H1 (cell line): ENCODE measurements around the gene SLC17A5. TPM values are rescaled to one million over a fixed set of nuclear protein-coding genes. Genes with fewer than 3 reads are reported as not detected.

ENCODE experiments used
- CTCF ChIA-PET: fragments of 300-600 bp; sonication (Branson Sonifier 250); formaldehyde crosslinking; loops from one replicate; lab custom pipeline; 2021; ENCODE audit not compliant: partially characterized antibody; lab: Charles Lee
- POLR2A ChIA-PET: fragments of 300-600 bp; sonication (Branson Sonifier 250); formaldehyde crosslinking; loops from one replicate; lab custom pipeline; 2021; ENCODE audit warnings: inconsistent platforms; ENCODE audit not compliant: partially characterized antibody; lab: Charles Lee
- DNase-seq, 2 experiments: peaks; one replicate each; pipeline versions ENCODE4 v3.0.0 to v3.0.0-alpha.2; 2010 to 2022; ENCODE audit warnings: low spot score in 2 of 2, low read depth in 1 of 2, mixed read lengths in 1 of 2
- FAIRE-seq: peaks from 2 replicates; lab custom pipeline; 2011; peaks lifted over from hg19 to GRCh38; lab: Jason Lieb, UNC
- H2AFZ ChIP-seq: 2 replicates; pipeline ENCODE4 v1.8.1; 2012; ENCODE audit warnings: low read length, inconsistent platforms
- H2AK5ac ChIP-seq: 2 replicates; pipeline ENCODE4 v1.6.1; 2013; ENCODE audit warnings: low read depth, low read length
- H2BK120ac ChIP-seq: replicated peaks from 2 replicates; pipeline ENCODE3; 2013; ENCODE audit warnings: low read depth, low read length, inconsistent platforms
- H2BK12ac ChIP-seq: 2 replicates; pipeline ENCODE4 v1.6.1; 2013; ENCODE audit warnings: low read depth, low read length
- H2BK15ac ChIP-seq: 2 replicates; pipeline ENCODE4 v1.6.1; 2013; ENCODE audit warnings: low read length
- H2BK20ac ChIP-seq: 2 replicates; pipeline ENCODE4 v1.6.1; 2013; ENCODE audit warnings: low read length
- H2BK5ac ChIP-seq: 2 replicates; pipeline ENCODE4 v1.6.1; 2013; ENCODE audit warnings: low read depth, low read length
- H3K14ac ChIP-seq: 2 replicates; pipeline ENCODE4 v1.6.1; 2013; ENCODE audit warnings: inconsistent platforms; ENCODE audit not compliant: insufficient read length
- H3K18ac ChIP-seq: 2 replicates; pipeline ENCODE4 v1.6.1; 2013; ENCODE audit warnings: low read length; ENCODE audit errors: extremely low read depth
- H3K23ac ChIP-seq: 2 replicates; pipeline ENCODE4 v1.6.1; 2013; ENCODE audit warnings: inconsistent platforms; ENCODE audit not compliant: insufficient read length
- H3K23me2 ChIP-seq: 2 replicates; pipeline ENCODE4 v1.6.1; 2013; ENCODE audit warnings: low read depth, low read length
- H3K27ac ChIP-seq: 2 replicates; pipeline ENCODE4 v1.6.1; 2011; ENCODE audit warnings: low read depth, low read length, inconsistent platforms
- H3K27me3 ChIP-seq, 4 experiments: replicated peaks in 1 of 4; 1 replicate in 1 of 4; 2 replicates in 3 of 4; pipeline versions ENCODE4 v1.6.1 to v1.8.1; 2011 to 2013; ENCODE audit warnings: low read length in 3 of 4, mild to moderate bottlenecking in 3 of 4, inconsistent platforms in 2 of 4, mixed read lengths in 2 of 4, moderate library complexity in 1 of 4; ENCODE audit not compliant: control insufficient read depth in 3 of 4, insufficient read depth in 3 of 4; ENCODE audit errors: extremely low read depth in 1 of 4
- H3K36me3 ChIP-seq, 4 experiments: 2 replicates each; pipeline versions ENCODE4 v1.6.1 to v1.8.1; 2011 to 2013; ENCODE audit warnings: mild to moderate bottlenecking in 4 of 4, low read length in 3 of 4, moderate library complexity in 2 of 4, control low read depth in 1 of 4, inconsistent platforms in 1 of 4; ENCODE audit not compliant: insufficient read depth in 4 of 4, control insufficient read depth in 2 of 4
- H3K4ac ChIP-seq: replicated peaks from 2 replicates; pipeline ENCODE3; 2013; ENCODE audit warnings: low read length, low read depth, mixed read lengths, inconsistent platforms; ENCODE audit not compliant: insufficient read length
- H3K4me1 ChIP-seq, 4 experiments: replicated peaks in 1 of 4; 1 replicate in 1 of 4; 2 replicates in 3 of 4; pipeline versions ENCODE4 v1.6.1 to v1.8.1; 2011 to 2013; ENCODE audit warnings: low read length in 3 of 4, inconsistent platforms in 2 of 4, mixed read lengths in 1 of 4; ENCODE audit not compliant: insufficient read depth in 4 of 4, control insufficient read depth in 3 of 4
- H3K4me2 ChIP-seq, 2 experiments: 2 replicates each; pipeline versions ENCODE4 v1.6.1 to v1.8.1; 2011 to 2013; ENCODE audit warnings: low read depth in 2 of 2, low read length in 2 of 2, control low read depth in 1 of 2, inconsistent platforms in 1 of 2, mild to moderate bottlenecking in 1 of 2; ENCODE audit not compliant: insufficient read depth in 1 of 2
- H3K4me3 ChIP-seq, 4 experiments: fragments of 200-600, 300-600 bp in 1 of 4; sonication (generic), shearing (Covaris generic), sonication (Bioruptor Twin) in 1 of 4; 2 replicates each; pipeline versions ENCODE4 v1.5.1 to v1.8.1; 2011 to 2016; ENCODE audit warnings: low read length in 4 of 4, low read depth in 3 of 4, control low read depth in 2 of 4, inconsistent platforms in 2 of 4, mild to moderate bottlenecking in 2 of 4, mixed read lengths in 1 of 4, moderate library complexity in 1 of 4; ENCODE audit not compliant: insufficient read depth in 2 of 4; ENCODE audit errors: extremely low read depth in 1 of 4
- H3K56ac ChIP-seq: replicated peaks from 2 replicates; pipeline ENCODE3; 2013; ENCODE audit warnings: low read depth, mild to moderate bottlenecking, mixed read lengths, low read length, inconsistent platforms; ENCODE audit not compliant: insufficient read length
- H3K79me1 ChIP-seq: 2 replicates; pipeline ENCODE4 v1.6.1; 2013; ENCODE audit warnings: low read depth, low read length, control low read depth
- H3K79me2 ChIP-seq, 2 experiments: 2 replicates each; pipeline versions ENCODE4 v1.6.1 to v1.8.1; 2012 to 2013; ENCODE audit warnings: low read length in 2 of 2, mild to moderate bottlenecking in 2 of 2, inconsistent platforms in 1 of 2; ENCODE audit not compliant: insufficient read depth in 2 of 2, control insufficient read depth in 1 of 2
- H3K9ac ChIP-seq, 4 experiments: replicated peaks in 1 of 4; 1 replicate in 1 of 4; 2 replicates in 3 of 4; pipeline versions ENCODE4 v1.6.1 to v1.8.1; 2011 to 2013; ENCODE audit warnings: low read depth in 3 of 4, low read length in 3 of 4, control low read depth in 2 of 4, mild to moderate bottlenecking in 2 of 4, moderate library complexity in 2 of 4, inconsistent platforms in 1 of 4; ENCODE audit errors: extremely low read depth in 1 of 4
- H3K9me3 ChIP-seq, 2 experiments: 2 replicates each; pipeline versions ENCODE4 v1.6.1 to v1.8.1; 2012 to 2013; ENCODE audit warnings: mild to moderate bottlenecking in 2 of 2, moderate library complexity in 2 of 2, control low read depth in 1 of 2, inconsistent platforms in 1 of 2, low read depth in 1 of 2, low read length in 1 of 2, mixed read lengths in 1 of 2; ENCODE audit not compliant: insufficient read depth in 2 of 2
- H4K20me1 ChIP-seq, 2 experiments: replicated peaks in 1 of 2; 2 replicates each; pipeline versions ENCODE3 to v1.8.1; 2011 to 2013; ENCODE audit warnings: inconsistent platforms in 2 of 2, low read length in 2 of 2, mild to moderate bottlenecking in 1 of 2; ENCODE audit not compliant: insufficient read depth in 2 of 2, control insufficient read depth in 1 of 2
- H4K5ac ChIP-seq: 2 replicates; pipeline ENCODE4 v1.6.1; 2013; ENCODE audit warnings: low read length, low read depth, mixed read lengths, inconsistent platforms; ENCODE audit not compliant: insufficient read length
- H4K8ac ChIP-seq: 2 replicates; pipeline ENCODE4 v1.8.0; 2013; ENCODE audit warnings: mild to moderate bottlenecking, moderate library complexity, low read length, inconsistent platforms; ENCODE audit not compliant: insufficient read depth; ENCODE audit errors: extremely low read depth
- H4K91ac ChIP-seq: replicated peaks from 2 replicates; pipeline ENCODE3; 2013; ENCODE audit warnings: low read length, mixed read lengths, inconsistent platforms; ENCODE audit not compliant: insufficient read length
- EP300 ChIP-seq, 2 experiments: IDR thresholded peaks; 1 replicate in 1 of 2; 2 replicates in 1 of 2; pipeline ENCODE4 v1.6.1; 2011 to 2012; ENCODE audit warnings: low read depth in 2 of 2, low read length in 2 of 2, mild to moderate bottlenecking in 2 of 2, borderline replicate concordance in 1 of 2, inconsistent platforms in 1 of 2, moderate library complexity in 1 of 2
- RXRA ChIP-seq: IDR thresholded peaks from 2 replicates; pipeline ENCODE4 v1.6.1; 2011; ENCODE audit warnings: low read depth, mild to moderate bottlenecking, low read length, moderate library complexity; ENCODE audit not compliant: insufficient read depth
- TBP ChIP-seq: IDR thresholded peaks from 2 replicates; pipeline ENCODE4 v1.6.1; 2011; ENCODE audit warnings: low read depth, low read length, improper control_type of control experiment
- WGBS, 2 experiments: shearing (Covaris generic) in 1 of 2; methylation state at CpG; one replicate each; pipeline versions ENCODE4 v1.1.6 to v1.1.7; 2013 to 2015; ENCODE audit warnings: low lambda C conversion rate in 2 of 2, mixed read lengths in 2 of 2, inconsistent platforms in 1 of 2, low coverage in 1 of 2, missing lambda C conversion rate in 1 of 2; ENCODE audit not compliant: insufficient replicate concordance in 2 of 2, insufficient coverage in 1 of 2, insufficient read length in 1 of 2; ENCODE audit errors: extremely low coverage in 1 of 2, missing lambda C conversion rate in 1 of 2; 5-methylcytosine and 5-hydroxymethylcytosine counted together
- polyA plus RNA-seq, 7 experiments: library from polyadenylated mRNA; depleted of rRNA in 3 of 7; stranded (reverse) in 5 of 7; unstranded in 2 of 7; fragments of >200 nt in 5 of 7; fragments of 200-250 nt in 2 of 7; gene quantifications; 1 replicate in 5 of 7; 2 replicates in 1 of 7; 4 replicates in 1 of 7; pipeline versions ENCODE4 v1.2.1 to v1.2.3, GENCODE V29; 2011 to 2013; ENCODE audit warnings: missing spikeins in 2 of 7, mixed read lengths in 2 of 7
- total RNA-seq: library from RNA; stranded (reverse); fragmentation: NEBNext Ultra II Directional; extraction: Animal tissue kit (Norgen Biotek cat#: 25700); gene quantifications from 2 replicates; pipeline ENCODE4 v1.2.1, GENCODE V29; 2021

The SLC17A5 gene
- total and polyA plus RNA-seq, 2 of the 8 experiments (the other 6 are each of a cell fraction or from before 2014, with no cell fraction given) = 11.0 to 11.9 TPM

- no peak overlapping the region for H3K4me2 ChIP-seq
- 89% methylated on average over 1 of the region's 1 CpG; no CpG with 5 or more reads in 1 of the 2 experiments for WGBS, 2 experiments
- no peak overlapping the region for H3K4ac ChIP-seq
- no peaks in the 10 kb centered on the region for H3K27me3 ChIP-seq
- H3K36me3 ChIP-seq = no peaks in the 10 kb centered on the region
- H2AK5ac ChIP-seq = no peak overlapping the region
- H2BK15ac ChIP-seq = no peak overlapping the region
- no peaks in the 10 kb centered on the region for H4K20me1 ChIP-seq
- no peak for DNase-seq
- H3K23ac ChIP-seq = no peak overlapping the region
- no peak overlapping the region for H3K27ac ChIP-seq
- no peaks in the 10 kb centered on the region for H3K9me3 ChIP-seq
- no peak overlapping the region for H2BK120ac ChIP-seq
- CTCF ChIA-PET = interaction anchor here (1.1 to 2.1 kb wide), 2 partner anchors 27 to 30 kb away, joined by 3 to 10 read pairs; no protein-coding TSS in a partner anchor
- no peak overlapping the region for H3K18ac ChIP-seq
- H3K79me2 ChIP-seq = no peaks in the 10 kb centered on the region
- no peak overlapping the region for H2BK5ac ChIP-seq
- no peak for TF ChIP-seq RXRA
- TF ChIP-seq TBP = no peak
- no peak for TF ChIP-seq EP300 (IDR thresholded peaks at IDR 0.05; ENCODE audit: borderline replicate concordance in 1 of 2, low read depth in 2 of 2, low read length in 2 of 2)
- TF ChIP-seq, all 59 proteins: peak for 0
- Histone ChIP-seq H4K8ac (no peak overlapping the region), H3K4me1 (no peaks in the 10 kb centered on the region), H3K9ac (no peak overlapping the region), H2BK20ac (no peak overlapping the region), H2BK12ac (no peak overlapping the region), H4K91ac (no peak overlapping the region), H3K79me1 (no peaks in the 10 kb centered on the region), H3K56ac (no peak overlapping the region), H3K4me3 (no peak overlapping the region), H2AFZ (no peak overlapping the region), H4K5ac (no peak overlapping the region), H3K14ac (no peak overlapping the region), H3K23me2 (no peaks in the 10 kb centered on the region)
- no peak for FAIRE-seq
- POLR2A ChIA-PET = interaction anchor here (0.7 to 2.2 kb wide), 2 partner anchors 10 to 190 kb away, joined by 3 to 7 read pairs; no protein-coding TSS in a partner anchor
Measured at GRCh38 chr6:73703466-73703865, 49.7 kb upstream of the SLC17A5 start.
